Hepatocyte (in vitro differentiated cells): ENCODE results near the gene MRPL20. TPM values are rescaled to one million over a fixed set of nuclear protein-coding genes. Genes with fewer than 3 reads are reported as not detected.

Experiments
- DNase-seq: peaks from one replicate; pipeline ENCODE4 v3.0.0-alpha.2; 2016; ENCODE audit warnings: low spot score
- H2AFZ ChIP-seq: fragments of 200-600 bp; sonication (generic); 2 replicates; pipeline ENCODE4 v1.6.0; 2016; ENCODE audit warnings: antibody characterized with exemption, mild to moderate bottlenecking
- H3K27ac ChIP-seq: fragments of 200-600 bp; sonication (generic); 2 replicates; pipeline ENCODE4 v1.5.1; 2016; ENCODE audit warnings: mild to moderate bottlenecking
- H3K27me3 ChIP-seq: fragments of 200-600 bp; sonication (generic); 2 replicates; pipeline ENCODE4 v1.6.1; 2016
- H3K36me3 ChIP-seq: fragments of 200-600 bp; sonication (generic); replicated peaks from 2 replicates; pipeline ENCODE4 v1.5.1; 2016; ENCODE audit warnings: low read depth; ENCODE audit not compliant: insufficient read depth
- H3K4me1 ChIP-seq: fragments of 200-600 bp; sonication (generic); 2 replicates; pipeline ENCODE4 v1.5.1; 2016; ENCODE audit warnings: mild to moderate bottlenecking, moderate library complexity; ENCODE audit not compliant: insufficient read depth
- H3K4me2 ChIP-seq: fragments of 200-600 bp; sonication (generic); 2 replicates; pipeline ENCODE4 v1.6.0; 2016
- H3K4me3 ChIP-seq: fragments of 200-600 bp; sonication (generic); 2 replicates; pipeline ENCODE4 v1.5.1; 2016; ENCODE audit warnings: mild to moderate bottlenecking
- H3K79me2 ChIP-seq: fragments of 200-600 bp; sonication (generic); 2 replicates; pipeline ENCODE4 v1.6.0; 2017; ENCODE audit warnings: mild to moderate bottlenecking
- H3K9me2 ChIP-seq: fragments of 200-600 bp; sonication (generic); replicated peaks from 2 replicates; pipeline ENCODE4 v1.6.0; 2017; ENCODE audit warnings: mild to moderate bottlenecking; ENCODE audit not compliant: insufficient read depth
- H3K9me3 ChIP-seq: fragments of 200-600 bp; sonication (generic); 2 replicates; pipeline ENCODE4 v1.5.1; 2016; ENCODE audit warnings: low read depth, mild to moderate bottlenecking
- H4K20me1 ChIP-seq: fragments of 200-600 bp; sonication (generic); 2 replicates; pipeline ENCODE4 v1.6.0; 2016; ENCODE audit warnings: mild to moderate bottlenecking; ENCODE audit not compliant: insufficient read depth, poor library complexity, severe bottlenecking
- CTCF ChIP-seq: fragments of 200-600 bp; sonication (generic); IDR thresholded peaks from 2 replicates; pipeline ENCODE4 v1.5.1; 2016; ENCODE audit warnings: antibody characterized with exemption, mild to moderate bottlenecking; ENCODE audit not compliant: poor library complexity
- EZH2 ChIP-seq: fragments of 200-600 bp; sonication (generic); IDR thresholded peaks from 2 replicates; pipeline ENCODE4 v1.6.1; 2016; ENCODE audit warnings: antibody characterized with exemption, mild to moderate bottlenecking, borderline replicate concordance
- EZH2phosphoT487 ChIP-seq: fragments of 200-600 bp; sonication (generic); IDR thresholded peaks from one replicate; pipeline ENCODE4 v1.6.1; 2018; ENCODE audit warnings: antibody characterized with exemption, mild to moderate bottlenecking, low read depth, moderate library complexity; ENCODE audit not compliant: unreplicated experiment, severe bottlenecking
- WGBS: methylation state at CpG from one replicate; pipeline ENCODE4 v1.1.6; 2016; ENCODE audit warnings: low lambda C conversion rate; ENCODE audit errors: missing lambda C conversion rate; 5-methylcytosine and 5-hydroxymethylcytosine counted together
- polyA plus RNA-seq: library from polyadenylated mRNA; unstranded; fragments of >200 nt; fragmentation: Nextera tagmentation; extraction: Ambion mirVana; gene quantifications from 2 replicates; pipeline ENCODE4 v1.2.1, GENCODE V29; 2016
- total RNA-seq: library from RNA; depleted of rRNA; stranded (reverse); fragments of >200 nt; gene quantifications from 2 replicates; pipeline ENCODE4 v1.2.3, GENCODE V29; 2014

Gene MRPL20
- total and polyA plus RNA-seq, 2 experiments from 2014 or later = 107 to 193 TPM

- H4K20me1 ChIP-seq = no peaks in the 10 kb centered on the region
- no peaks in the 10 kb centered on the region for H3K9me2 ChIP-seq
- DNase-seq = no peak
- peak overlapping the region; percentile 13 for H2AFZ ChIP-seq
- H3K27me3 ChIP-seq = no peaks in the 10 kb centered on the region
- H3K4me2 ChIP-seq = peak overlapping the region; percentile 97
- peak overlapping the region; percentile 85 for H3K27ac ChIP-seq
- WGBS = 3% methylated on average over 10 of the region's 24 CpGs
- H3K36me3 ChIP-seq = no peaks in the 10 kb centered on the region
- peaks cover 9% of the 10 kb centered on the region for H3K4me1 ChIP-seq
- TF ChIP-seq EZH2phosphoT487 = no peak
- no peak for TF ChIP-seq EZH2
- no peak for TF ChIP-seq CTCF
- no peaks in the 10 kb centered on the region for H3K9me3 ChIP-seq
- H3K4me3 ChIP-seq = peak overlapping the region; percentile 52
- H3K79me2 ChIP-seq = peaks cover 27% of the 10 kb centered on the region
Observed at GRCh38 chr1:1374589-1374928, 32.5 kb downstream of the MRPL20 start.

- Histone ChIP-seq H4K20me1 (no peaks in the 10 kb centered on the region), H2AFZ (no peak overlapping the region), H3K27ac (no peak overlapping the region), H3K79me2 (peaks cover 27% of the 10 kb centered on the region), H3K4me3 (peak overlapping the region; percentile 52), H3K27me3 (no peaks in the 10 kb centered on the region), H3K9me3 (no peaks in the 10 kb centered on the region), H3K4me1 (peaks cover 9% of the 10 kb centered on the region), H3K36me3 (no peaks in the 10 kb centered on the region), H3K9me2 (no peaks in the 10 kb centered on the region), H3K4me2 (peak overlapping the region; percentile 97)
- TF ChIP-seq CTCF (no peak), EZH2 (no peak), EZH2phosphoT487 (no peak)
- no peak for DNase-seq
- 63% methylated on average over 51 of the region's 52 CpGs for WGBS
Observed at GRCh38 chr1:1373815-1374588, 33.1 kb downstream of the MRPL20 start.

GRCh38 chr1:1373051-1373814, 33.9 kb downstream of the MRPL20 start:
- no peak overlapping the region for H2AFZ ChIP-seq
- peak overlapping the region; percentile 97 for H3K4me2 ChIP-seq
- no peaks in the 10 kb centered on the region for H4K20me1 ChIP-seq
- no peak for DNase-seq
- H3K4me3 ChIP-seq = no peak overlapping the region
- no peaks in the 10 kb centered on the region for H3K27me3 ChIP-seq
- 97% methylated on average over 26 of the region's 26 CpGs for WGBS
- H3K36me3 ChIP-seq = no peaks in the 10 kb centered on the region
- H3K9me2 ChIP-seq = no peaks in the 10 kb centered on the region
- peaks cover 27% of the 10 kb centered on the region for H3K79me2 ChIP-seq
- no peaks in the 10 kb centered on the region for H3K9me3 ChIP-seq
- no peak overlapping the region for H3K27ac ChIP-seq
- TF ChIP-seq EZH2 (no peak), EZH2phosphoT487 (no peak), CTCF (no peak)
- H3K4me1 ChIP-seq = peaks cover 9% of the 10 kb centered on the region
